Stimulated activated naive CD8-positive, alpha-beta T cell treated with anti-CD3 and anti-CD28 coated beads, Interleukin-15, Interleukin-2, amounts not matched to agents 100 ng/mL and 50 ng/mL, for 24 hours (primary cell): ENCODE results near the gene SMIM29.

Source experiments
- H3K27ac Mint-ChIP-seq: one replicate; pipeline ENCODE4 v1.8.0; 2021; ENCODE audit warnings: mild to moderate bottlenecking, mixed read lengths
- H3K27me3 Mint-ChIP-seq: one replicate; pipeline ENCODE4 v1.8.0; 2021; ENCODE audit warnings: mixed read lengths
- H3K36me3 Mint-ChIP-seq: one replicate; pipeline ENCODE4 v1.8.0; 2021; ENCODE audit warnings: low read depth, mixed read lengths
- H3K4me1 Mint-ChIP-seq: one replicate; pipeline ENCODE4 v1.8.0; 2021; ENCODE audit warnings: low read depth, mixed read lengths
- H3K4me3 Mint-ChIP-seq: one replicate; pipeline ENCODE4 v1.8.0; 2021; ENCODE audit warnings: mild to moderate bottlenecking, mixed read lengths
- H3K9me3 Mint-ChIP-seq: one replicate; pipeline ENCODE4 v1.8.0; 2021; ENCODE audit warnings: mixed read lengths

The SMIM29 gene

GRCh38 chr6:34238585-34239499 is 10.0 kb downstream of the SMIM29 start:
- peaks cover 69% of the 10 kb centered on the region for H3K4me1 Mint-ChIP-seq
- peak overlapping the region; percentile 97 for H3K27ac Mint-ChIP-seq
- H3K9me3 Mint-ChIP-seq: no peaks in the 10 kb centered on the region
- H3K27me3 Mint-ChIP-seq: no peaks in the 10 kb centered on the region
- H3K4me3 Mint-ChIP-seq: peak overlapping the region; percentile 95
- peaks cover 57% of the 10 kb centered on the region for H3K36me3 Mint-ChIP-seq

- Mint-ChIP-seq H3K4me1 (peaks cover 60% of the 10 kb centered on the region), H3K27me3 (no peaks in the 10 kb centered on the region), H3K9me3 (no peaks in the 10 kb centered on the region), H3K27ac (peak overlapping the region; percentile 97), H3K36me3 (peaks cover 48% of the 10 kb centered on the region), H3K4me3 (peak overlapping the region; percentile 95)
These were observed 10.9 kb downstream of the SMIM29 start for GRCh38 chr6:34237722-34238584.

GRCh38 chr6:34237316-34237721 is 11.5 kb downstream of the SMIM29 start:
- Mint-ChIP-seq H3K27ac (no peak overlapping the region), H3K36me3 (peaks cover 42% of the 10 kb centered on the region), H3K4me3 (peak overlapping the region; percentile 95), H3K9me3 (no peaks in the 10 kb centered on the region), H3K27me3 (no peaks in the 10 kb centered on the region), H3K4me1 (peaks cover 54% of the 10 kb centered on the region)

GRCh38 chr6:34236443-34237315 is 12.1 kb downstream of the SMIM29 start, which contains the start of gene HMGA1:
Gene HMGA1 (plus strand): TSS chr6:34236873. CDS start chr6:34240781, 3,908 bp downstream.
- Mint-ChIP-seq H3K27me3 (no peaks in the 10 kb centered on the region), H3K9me3 (no peaks in the 10 kb centered on the region), H3K36me3 (peaks cover 35% of the 10 kb centered on the region), H3K4me3 (peak within 1 kb of the TSS; percentile 95), H3K4me1 (peaks cover 47% of the 10 kb centered on the region), H3K27ac (peak within 1 kb of the TSS; percentile 96)

GRCh38 chr6:34236131-34236442 is 12.7 kb downstream of the SMIM29 start:
- peak overlapping the region; percentile 88 for H3K4me3 Mint-ChIP-seq
- no peaks in the 10 kb centered on the region for H3K9me3 Mint-ChIP-seq
- peak overlapping the region; percentile 96 for H3K27ac Mint-ChIP-seq
- H3K27me3 Mint-ChIP-seq: no peaks in the 10 kb centered on the region
- H3K4me1 Mint-ChIP-seq: peaks cover 41% of the 10 kb centered on the region
- peaks cover 29% of the 10 kb centered on the region for H3K36me3 Mint-ChIP-seq

GRCh38 chr6:34235307-34236130 is 13.3 kb downstream of the SMIM29 start:
- Mint-ChIP-seq H3K9me3 (no peaks in the 10 kb centered on the region), H3K27me3 (no peaks in the 10 kb centered on the region), H3K27ac (peak overlapping the region; percentile 96), H3K36me3 (peaks cover 25% of the 10 kb centered on the region), H3K4me1 (peaks cover 36% of the 10 kb centered on the region), H3K4me3 (peak overlapping the region; percentile 88)

GRCh38 chr6:34234667-34235306 is 14.0 kb downstream of the SMIM29 start:
- H3K27ac Mint-ChIP-seq: peak overlapping the region; percentile 80
- no peaks in the 10 kb centered on the region for H3K9me3 Mint-ChIP-seq
- H3K4me1 Mint-ChIP-seq: peaks cover 29% of the 10 kb centered on the region
- H3K27me3 Mint-ChIP-seq: no peaks in the 10 kb centered on the region
- H3K36me3 Mint-ChIP-seq: peaks cover 17% of the 10 kb centered on the region
- H3K4me3 Mint-ChIP-seq: peak overlapping the region; percentile 67

GRCh38 chr6:34233867-34234266 is 14.9 kb downstream of the SMIM29 start:
- Mint-ChIP-seq H3K4me1 (peaks cover 26% of the 10 kb centered on the region), H3K27ac (no peak overlapping the region), H3K27me3 (no peaks in the 10 kb centered on the region), H3K4me3 (no peak overlapping the region), H3K9me3 (no peaks in the 10 kb centered on the region), H3K36me3 (peaks cover 8% of the 10 kb centered on the region)

- H3K9me3 Mint-ChIP-seq: no peaks in the 10 kb centered on the region
- no peaks in the 10 kb centered on the region for H3K36me3 Mint-ChIP-seq
- H3K27me3 Mint-ChIP-seq: no peaks in the 10 kb centered on the region
- H3K4me3 Mint-ChIP-seq: no peak overlapping the region
- H3K4me1 Mint-ChIP-seq: peaks cover 24% of the 10 kb centered on the region
- H3K27ac Mint-ChIP-seq: no peak overlapping the region
These were observed 15.9 kb downstream of the SMIM29 start for GRCh38 chr6:34232901-34233300.

- H3K27me3 Mint-ChIP-seq: no peaks in the 10 kb centered on the region
- H3K9me3 Mint-ChIP-seq: no peaks in the 10 kb centered on the region
- peaks cover 35% of the 10 kb centered on the region for H3K4me1 Mint-ChIP-seq
- no peaks in the 10 kb centered on the region for H3K36me3 Mint-ChIP-seq
- H3K4me3 Mint-ChIP-seq: no peak overlapping the region
- no peak overlapping the region for H3K27ac Mint-ChIP-seq
These were observed 17.1 kb downstream of the SMIM29 start for GRCh38 chr6:34231566-34232336.

GRCh38 chr6:34230653-34231371 is 18.0 kb downstream of the SMIM29 start:
- no peak overlapping the region for H3K27ac Mint-ChIP-seq
- H3K9me3 Mint-ChIP-seq: no peaks in the 10 kb centered on the region
- H3K27me3 Mint-ChIP-seq: no peaks in the 10 kb centered on the region
- no peak overlapping the region for H3K4me3 Mint-ChIP-seq
- H3K4me1 Mint-ChIP-seq: peaks cover 32% of the 10 kb centered on the region
- H3K36me3 Mint-ChIP-seq: no peaks in the 10 kb centered on the region

GRCh38 chr6:34229877-34230276 is 18.9 kb downstream of the SMIM29 start:
- Mint-ChIP-seq H3K4me3 (no peak overlapping the region), H3K36me3 (no peaks in the 10 kb centered on the region), H3K27ac (no peak overlapping the region), H3K27me3 (no peaks in the 10 kb centered on the region), H3K4me1 (peaks cover 34% of the 10 kb centered on the region), H3K9me3 (no peaks in the 10 kb centered on the region)
